PC-9 (cell line): ENCODE data around the gene ATP11A. TPM values are rescaled to one million over a fixed set of nuclear protein-coding genes. Genes with fewer than 3 reads are reported as not detected.

ENCODE experiments used
- BruUV-seq: library from RNA; stranded (reverse); fragments of 400-500 nt; replicated peaks from 2 replicates; lab custom pipeline; 2021; lab: Mats Ljungman, UMichigan
- CTCF ChIA-PET: fragments of 300-600 bp; sonication (Branson Sonifier 250); formaldehyde crosslinking; loops from one replicate; lab custom pipeline; 2022; ENCODE audit warnings: antibody characterized with exemption; lab: Charles Lee
- POLR2A ChIA-PET: fragments of 300-600 bp; sonication (Branson Sonifier 250); formaldehyde crosslinking; loops from one replicate; lab custom pipeline; 2022; ENCODE audit warnings: antibody characterized with exemption; ENCODE audit not compliant: unreplicated experiment; lab: Charles Lee
- DNase-seq, 2 experiments: peaks; one replicate each; pipeline versions ENCODE4 v3.0.0 to v3.0.0-alpha.2; 2015 to 2022; ENCODE audit warnings: mixed read lengths in 1 of 2
- H2AFZ ChIP-seq: fragments of 200-600 bp; sonication (generic); 2 replicates; pipeline ENCODE4 v1.8.1; 2017; ENCODE audit warnings: antibody characterized with exemption
- H3F3A ChIP-seq: fragments of 200-600 bp; sonication (generic); 2 replicates; pipeline ENCODE4 v1.8.1; 2017; ENCODE audit warnings: antibody characterized with exemption, mild to moderate bottlenecking, low read depth; ENCODE audit not compliant: insufficient read depth
- H3K27ac ChIP-seq: fragments of 200-600 bp; sonication (generic); 2 replicates; pipeline ENCODE4 v1.6.1; 2016; ENCODE audit warnings: mixed run types
- H3K27me3 ChIP-seq: fragments of 200-600 bp; sonication (generic); 2 replicates; pipeline ENCODE4 v1.6.1; 2016; ENCODE audit warnings: low read depth, mixed run types; ENCODE audit not compliant: insufficient read depth
- H3K36me3 ChIP-seq: fragments of 200-600 bp; sonication (generic); 2 replicates; pipeline ENCODE4 v1.6.1; 2016; ENCODE audit warnings: low read depth, mixed run types
- H3K4me1 ChIP-seq: fragments of 200-600 bp; sonication (generic); replicated peaks from 2 replicates; pipeline ENCODE4 v1.6.1; 2016; ENCODE audit warnings: mixed run types; ENCODE audit not compliant: insufficient read depth
- H3K4me2 ChIP-seq: fragments of 200-600 bp; sonication (generic); 2 replicates; pipeline ENCODE4 v1.6.1; 2017; ENCODE audit warnings: mixed run types
- H3K4me3 ChIP-seq: fragments of 200-600 bp; sonication (generic); 2 replicates; pipeline ENCODE4 v1.6.1; 2016; ENCODE audit warnings: mixed run types
- H3K79me2 ChIP-seq: fragments of 200-600 bp; sonication (generic); 2 replicates; pipeline ENCODE4 v1.6.1; 2017; ENCODE audit warnings: low read depth, mixed run types
- H3K9me2 ChIP-seq: fragments of 200-600 bp; sonication (generic); 2 replicates; pipeline ENCODE4 v1.8.1; 2017; ENCODE audit warnings: mild to moderate bottlenecking; ENCODE audit not compliant: insufficient read depth
- H3K9me3 ChIP-seq: fragments of 200-600 bp; sonication (generic); 2 replicates; pipeline ENCODE4 v1.8.1; 2016; ENCODE audit warnings: low read depth; ENCODE audit not compliant: insufficient read depth
- H4K20me1 ChIP-seq: fragments of 200-600 bp; sonication (generic); 2 replicates; pipeline ENCODE4 v1.8.1; 2017; ENCODE audit not compliant: insufficient read depth
- EZH2 ChIP-seq: fragments of 200-600 bp; sonication (generic); IDR thresholded peaks from 2 replicates; pipeline ENCODE4 v1.8.0; 2017; ENCODE audit warnings: antibody characterized with exemption, low read depth
- intact Hi-C: fragments of 100-400 bp; cut with micrococcal nuclease; formaldehyde crosslinking; loops from one replicate; pipeline ENCODE4 v1.10.0; 2022; ENCODE audit not compliant: unreplicated experiment
- total RNA-seq: library from RNA; stranded (reverse); gene quantifications from 2 replicates; pipeline ENCODE4 v1.2.3, GENCODE V29; 2021
- TF ChIP-seq, protein P1 (sequence below): fragments of 200-600 bp; sonication (generic); conservative IDR thresholded peaks from 2 replicates; pipeline ENCODE4 v1.6.1; 2017; ENCODE audit warnings: mixed run types, antibody characterized with exemption, mild to moderate bottlenecking, moderate library complexity

Gene ATP11A
- total RNA-seq, 1 experiment from 2014 or later: 92.2 TPM

GRCh38 chr13:112828082-112828699 lies 138.4 kb downstream of the ATP11A start:
- no TSS peak for BruUV-seq
- no peak overlapping the region for H3K4me2 ChIP-seq
- no peaks in the 10 kb centered on the region for H3K9me2 ChIP-seq
- H3K27ac ChIP-seq: no peak overlapping the region
- H3K27me3 ChIP-seq: no peaks in the 10 kb centered on the region
- H3K4me3 ChIP-seq: no peak overlapping the region
- no peak for DNase-seq
- H3F3A ChIP-seq: peaks cover 9% of the 10 kb centered on the region; the same call in 1 of the 2 replicates
- H3K9me3 ChIP-seq: no peaks in the 10 kb centered on the region
- peaks cover 57% of the 10 kb centered on the region for H3K36me3 ChIP-seq
- ChIA-PET CTCF (no interaction called here), POLR2A (no interaction called here)
- TF ChIP-seq EZH2: no peak
- TF ChIP-seq, protein P1, sequence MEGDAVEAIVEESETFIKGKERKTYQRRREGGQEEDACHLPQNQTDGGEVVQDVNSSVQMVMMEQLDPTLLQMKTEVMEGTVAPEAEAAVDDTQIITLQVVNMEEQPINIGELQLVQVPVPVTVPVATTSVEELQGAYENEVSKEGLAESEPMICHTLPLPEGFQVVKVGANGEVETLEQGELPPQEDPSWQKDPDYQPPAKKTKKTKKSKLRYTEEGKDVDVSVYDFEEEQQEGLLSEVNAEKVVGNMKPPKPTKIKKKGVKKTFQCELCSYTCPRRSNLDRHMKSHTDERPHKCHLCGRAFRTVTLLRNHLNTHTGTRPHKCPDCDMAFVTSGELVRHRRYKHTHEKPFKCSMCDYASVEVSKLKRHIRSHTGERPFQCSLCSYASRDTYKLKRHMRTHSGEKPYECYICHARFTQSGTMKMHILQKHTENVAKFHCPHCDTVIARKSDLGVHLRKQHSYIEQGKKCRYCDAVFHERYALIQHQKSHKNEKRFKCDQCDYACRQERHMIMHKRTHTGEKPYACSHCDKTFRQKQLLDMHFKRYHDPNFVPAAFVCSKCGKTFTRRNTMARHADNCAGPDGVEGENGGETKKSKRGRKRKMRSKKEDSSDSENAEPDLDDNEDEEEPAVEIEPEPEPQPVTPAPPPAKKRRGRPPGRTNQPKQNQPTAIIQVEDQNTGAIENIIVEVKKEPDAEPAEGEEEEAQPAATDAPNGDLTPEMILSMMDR: no peak
- H4K20me1 ChIP-seq: 0 out of 2 replicates have a peak, but pooled peaks cover 6% of the 10 kb centered on the region
- no peak overlapping the region for H2AFZ ChIP-seq
- intact Hi-C loops: no loop called here
- no peaks in the 10 kb centered on the region for H3K4me1 ChIP-seq
- H3K79me2 ChIP-seq: no peaks in the 10 kb centered on the region

- Histone ChIP-seq H3K27ac (no peak overlapping the region), H3K4me1 (no peaks in the 10 kb centered on the region), H2AFZ (no peak overlapping the region), H3F3A (peaks cover 9% of the 10 kb centered on the region; the same call in 1 of the 2 replicates), H3K9me3 (no peaks in the 10 kb centered on the region), H4K20me1 (0 out of 2 replicates have a peak, but pooled peaks cover 6% of the 10 kb centered on the region), H3K4me2 (no peak overlapping the region), H3K79me2 (no peaks in the 10 kb centered on the region), H3K36me3 (peaks cover 52% of the 10 kb centered on the region), H3K4me3 (no peak overlapping the region), H3K9me2 (no peaks in the 10 kb centered on the region), H3K27me3 (no peaks in the 10 kb centered on the region)
- intact Hi-C loops: no loop called here
- BruUV-seq: no TSS peak
- no peak for TF ChIP-seq EZH2
- TF ChIP-seq, protein P1: no peak
- ChIA-PET POLR2A (no interaction called here), CTCF (no interaction called here)
- DNase-seq: no peak
Measured at GRCh38 chr13:112828756-112829155, 138.9 kb downstream of the ATP11A start.

DNA sequence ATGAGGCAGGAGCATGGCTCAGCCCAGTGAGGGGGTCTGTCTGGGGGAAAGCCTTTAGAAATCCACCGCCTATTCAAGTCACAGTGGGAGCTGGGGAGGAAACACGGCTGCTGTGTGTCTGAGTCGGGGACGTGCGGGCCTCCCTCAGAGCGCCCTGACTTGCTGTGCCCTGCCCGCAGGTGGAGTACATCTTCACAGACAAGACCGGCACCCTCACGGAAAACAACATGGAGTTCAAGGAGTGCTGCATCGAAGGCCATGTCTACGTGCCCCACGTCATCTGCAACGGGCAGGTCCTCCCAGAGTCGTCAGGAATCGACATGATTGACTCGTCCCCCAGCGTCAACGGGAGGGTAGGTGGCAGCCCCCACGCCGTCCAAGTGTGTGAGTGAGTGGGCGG lies 141.4 kb downstream of the ATP11A start:
- Histone ChIP-seq H3K79me2 (no peaks in the 10 kb centered on the region), H3F3A (peaks cover 9% of the 10 kb centered on the region; the same call in 1 of the 2 replicates), H3K27ac (no peak overlapping the region), H2AFZ (no peak overlapping the region), H4K20me1 (0 out of 2 replicates have a peak, but pooled peaks cover 6% of the 10 kb centered on the region), H3K4me1 (no peaks in the 10 kb centered on the region), H3K27me3 (no peaks in the 10 kb centered on the region), H3K4me2 (no peak overlapping the region), H3K9me2 (no peaks in the 10 kb centered on the region), H3K4me3 (no peak overlapping the region), H3K36me3 (peaks cover 42% of the 10 kb centered on the region), H3K9me3 (no peaks in the 10 kb centered on the region)
- ChIA-PET CTCF (no interaction called here), POLR2A (no interaction called here)
- BruUV-seq: no TSS peak
- no peak for TF ChIP-seq EZH2
- TF ChIP-seq, protein P1: no peak
- no peak for DNase-seq
- intact Hi-C loops: no loop called here
